Measurements from ENCODE around the gene SYT9. TPM values are rescaled to one million over a fixed set of nuclear protein-coding genes. Genes with fewer than 3 reads are reported as not detected.
"Not testable (repeated sequence)": the region's sequence is repeated elsewhere in the genome, so short reads cannot be mapped to it uniquely, and the experiment has no call there.

Gene SYT9
- polyA plus RNA-seq, 3 donors, result not detected

- DNase-seq, result no peak
- Mint-ChIP-seq H3K36me3 (no peaks in the 10 kb centered on the region), H3K9me3 (peaks cover 0 to under 1% (median 0%) of the 10 kb centered on the region in 7 donors), H3K27ac (no peak overlapping the region), H3K4me3 (no peak overlapping the region), H3K27me3 (ENCODE audit: low read depth in 3 of 3) (peaks cover 0 to 6% (median 3%) of the 10 kb centered on the region in 3 donors), H3K4me1 (no peaks in the 10 kb centered on the region)
- Histone ChIP-seq H3K9me3 (replicated peaks in 1 of 2; ENCODE audit: control insufficient read depth in 1 of 2, insufficient read depth in 1 of 2, low read length in 2 of 2) (no peaks in the 10 kb centered on the region), H3K27ac (ENCODE audit: low read depth in 1 of 2, low read length in 2 of 2) (no peak overlapping the region), H3K27me3 (ENCODE audit: control insufficient read depth in 2 of 2, insufficient read depth in 2 of 2, low read length in 2 of 2) (no peaks in the 10 kb centered on the region), H4K20me1 (ENCODE audit: insufficient read depth, low read length) (no peaks in the 10 kb centered on the region), H3K4me3 (replicated peaks in 1 of 3; ENCODE audit: low read depth in 2 of 3, low read length in 3 of 3) (no peak overlapping the region), H2AFZ (ENCODE audit: insufficient read depth, low read depth, low read length, poor library complexity, severe bottlenecking) (no peak overlapping the region), H3K79me2 (ENCODE audit: insufficient read depth, low read length) (no peaks in the 10 kb centered on the region), H3K36me3 (replicated peaks in 1 of 2; ENCODE audit: control insufficient read depth in 1 of 2, insufficient read depth in 2 of 2, low read length in 2 of 2) (no peaks in the 10 kb centered on the region), H3K4me1 (ENCODE audit: control insufficient read depth in 1 of 2, insufficient read depth in 2 of 2, low read length in 2 of 2) (no peaks in the 10 kb centered on the region), H3K9ac (ENCODE audit: insufficient read depth, low read length, poor library complexity, severe bottlenecking) (no peak overlapping the region), H3K4me2 (replicated peaks; ENCODE audit: extremely low read depth, low read length, poor library complexity, severe bottlenecking) (no peak overlapping the region)
- no peak for TF ChIP-seq CTCF (IDR thresholded peaks at IDR 0.05)
- no CpG with 5 or more reads among the region's 2 CpGs for WGBS (ENCODE audit: insufficient coverage)
- intact Hi-C loops (cut with micrococcal nuclease), result no loop called here
Observed at GRCh38 chr11:7332962-7333361, 81.3 kb downstream of the SYT9 start.

DNA sequence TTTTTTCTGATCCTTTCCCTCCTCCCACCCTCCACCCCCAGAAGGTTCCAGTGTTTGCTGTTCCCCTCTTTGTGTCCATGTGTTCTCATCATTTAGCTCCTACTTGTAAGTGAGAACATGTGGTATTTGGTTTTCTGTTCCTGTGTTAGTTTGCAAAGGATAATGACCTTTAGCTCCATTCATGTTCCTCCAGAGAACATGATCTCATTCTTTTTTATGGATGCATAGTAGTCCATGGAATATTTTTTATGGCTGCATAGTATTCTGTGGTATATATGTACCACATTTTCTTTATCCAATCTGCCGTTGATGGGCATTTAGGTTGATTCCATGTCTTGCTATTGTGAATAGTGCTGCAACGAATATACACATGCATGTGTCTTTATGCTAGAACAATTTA is 83.7 kb downstream of the SYT9 start:
- H3K27me3 ChIP-seq (ENCODE audit: control insufficient read depth in 2 of 2, insufficient read depth in 2 of 2, low read length in 2 of 2); H3K36me3 Mint-ChIP-seq; H4K20me1 ChIP-seq (ENCODE audit: insufficient read depth, low read length); H3K4me3 ChIP-seq (replicated peaks in 1 of 3; ENCODE audit: low read depth in 2 of 3, low read length in 3 of 3); H3K36me3 ChIP-seq (replicated peaks in 1 of 2; ENCODE audit: control insufficient read depth in 1 of 2, insufficient read depth in 2 of 2, low read length in 2 of 2); H3K4me1 Mint-ChIP-seq; DNase-seq; H3K79me2 ChIP-seq (ENCODE audit: insufficient read depth, low read length); H3K9me3 ChIP-seq (replicated peaks in 1 of 2; ENCODE audit: control insufficient read depth in 1 of 2, insufficient read depth in 1 of 2, low read length in 2 of 2); H3K27ac Mint-ChIP-seq; H3K9ac ChIP-seq (ENCODE audit: insufficient read depth, low read length, poor library complexity, severe bottlenecking); H2AFZ ChIP-seq (ENCODE audit: insufficient read depth, low read depth, low read length, poor library complexity, severe bottlenecking); H3K4me1 ChIP-seq (ENCODE audit: control insufficient read depth in 1 of 2, insufficient read depth in 2 of 2, low read length in 2 of 2); H3K9me3 Mint-ChIP-seq; intact Hi-C loops (cut with micrococcal nuclease); H3K4me3 Mint-ChIP-seq; H3K27ac ChIP-seq (ENCODE audit: low read depth in 1 of 2, low read length in 2 of 2); H3K4me2 ChIP-seq (replicated peaks; ENCODE audit: extremely low read depth, low read length, poor library complexity, severe bottlenecking): not testable (repeated sequence)
- no CpG with 5 or more reads among the region's 2 CpGs for WGBS (ENCODE audit: insufficient coverage)
- H3K27me3 Mint-ChIP-seq (ENCODE audit: low read depth in 3 of 3), result peaks cover 0 to 11% (median 2%) of the 10 kb centered on the region in 3 donors
